ENCODE data around the gene GMCL1.

Gene GMCL1

DNA sequence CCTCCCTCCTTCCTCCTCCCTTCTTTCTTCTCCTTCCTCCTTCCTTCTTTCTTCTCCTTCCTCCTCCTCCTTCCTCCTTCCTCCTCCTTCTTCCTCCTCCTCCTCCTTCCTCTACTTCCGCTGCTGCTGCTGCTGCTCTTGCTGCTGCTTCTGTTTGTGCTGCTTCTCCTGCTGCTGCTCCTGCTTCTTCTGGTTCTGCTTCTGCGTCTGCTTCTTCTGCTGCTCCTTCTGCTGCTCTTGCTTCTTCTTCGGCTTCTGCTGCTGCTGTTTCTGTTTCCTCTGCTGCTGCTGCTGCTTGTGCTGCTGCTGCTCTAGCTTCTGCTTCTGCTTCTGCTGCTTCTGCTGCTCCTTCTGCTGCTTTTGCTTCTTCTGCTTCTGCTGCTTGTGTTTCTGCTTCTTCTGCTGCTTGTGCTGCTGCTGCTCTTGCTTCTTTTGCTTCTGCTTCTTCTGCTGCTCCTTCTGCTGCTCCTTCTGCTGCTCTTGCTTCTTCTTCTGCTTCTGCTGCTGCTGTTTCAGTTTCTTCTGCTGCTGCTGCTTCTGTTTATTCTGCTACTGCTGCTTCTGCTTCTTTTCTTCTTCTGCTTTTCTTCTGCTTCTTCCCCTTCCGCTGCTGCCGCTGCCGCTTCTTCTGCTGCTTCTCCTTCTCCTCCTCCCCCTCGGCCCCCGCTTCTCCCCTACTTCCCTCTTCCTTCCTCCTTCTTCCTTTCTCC lies 72.9 kb downstream of the GMCL1 start:
- Histone ChIP-seq H3K27me3 (ENCODE audit: insufficient read depth, low read length) (no peaks in the 10 kb centered on the region), H3K79me2 (ENCODE audit: control insufficient read depth, insufficient read depth, low read length, unreplicated experiment) (peaks cover 24% of the 10 kb centered on the region), H3K36me3 (ENCODE audit: insufficient read depth, low read length) (peaks cover 32% of the 10 kb centered on the region)

DNA sequence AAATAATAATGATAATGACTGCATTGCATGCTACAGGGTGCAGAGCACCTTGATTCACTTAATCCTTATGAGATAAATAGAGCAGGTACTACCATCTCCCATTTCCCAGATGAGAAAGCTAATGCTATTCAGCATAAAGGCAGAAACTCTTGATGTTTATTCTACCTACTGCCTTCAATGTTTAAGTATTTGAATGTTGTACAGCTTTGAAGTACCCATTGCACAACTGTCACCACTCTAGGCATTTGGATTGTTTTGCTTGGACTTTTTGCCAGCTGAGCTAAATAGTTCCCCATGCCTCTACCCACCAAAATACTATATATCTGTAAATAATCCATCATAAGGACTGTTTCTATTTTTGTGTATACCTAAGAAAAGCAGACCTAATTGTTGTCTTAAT lies 77.8 kb downstream of the GMCL1 start:
- H3K79me2 ChIP-seq (ENCODE audit: control insufficient read depth, insufficient read depth, low read length, unreplicated experiment): no peaks in the 10 kb centered on the region
- no peak overlapping the region for H2AFZ ChIP-seq (ENCODE audit: low read length, unreplicated experiment)
- H3K4me3 ChIP-seq (ENCODE audit: low read depth, low read length): no peak overlapping the region
- H3K4me1 ChIP-seq (ENCODE audit: control insufficient read depth, insufficient read depth, low read length, unreplicated experiment): no peaks in the 10 kb centered on the region
- peaks cover 22% of the 10 kb centered on the region for H3K36me3 ChIP-seq (ENCODE audit: insufficient read depth, low read length)
- H3K27ac ChIP-seq (ENCODE audit: low read depth, low read length): no peak overlapping the region
- H3K27me3 ChIP-seq (ENCODE audit: insufficient read depth, low read length): no peaks in the 10 kb centered on the region

More for the DNA sequence above, 72.9 kb downstream of the GMCL1 start:
- H3K4me3 ChIP-seq (ENCODE audit: low read depth, low read length): no peak overlapping the region
- H2AFZ ChIP-seq (ENCODE audit: low read length, unreplicated experiment): no peak overlapping the region
- peaks cover 2% of the 10 kb centered on the region for H3K4me1 ChIP-seq (ENCODE audit: control insufficient read depth, insufficient read depth, low read length, unreplicated experiment)
- no peak overlapping the region for H3K27ac ChIP-seq (ENCODE audit: low read depth, low read length)

DNA sequence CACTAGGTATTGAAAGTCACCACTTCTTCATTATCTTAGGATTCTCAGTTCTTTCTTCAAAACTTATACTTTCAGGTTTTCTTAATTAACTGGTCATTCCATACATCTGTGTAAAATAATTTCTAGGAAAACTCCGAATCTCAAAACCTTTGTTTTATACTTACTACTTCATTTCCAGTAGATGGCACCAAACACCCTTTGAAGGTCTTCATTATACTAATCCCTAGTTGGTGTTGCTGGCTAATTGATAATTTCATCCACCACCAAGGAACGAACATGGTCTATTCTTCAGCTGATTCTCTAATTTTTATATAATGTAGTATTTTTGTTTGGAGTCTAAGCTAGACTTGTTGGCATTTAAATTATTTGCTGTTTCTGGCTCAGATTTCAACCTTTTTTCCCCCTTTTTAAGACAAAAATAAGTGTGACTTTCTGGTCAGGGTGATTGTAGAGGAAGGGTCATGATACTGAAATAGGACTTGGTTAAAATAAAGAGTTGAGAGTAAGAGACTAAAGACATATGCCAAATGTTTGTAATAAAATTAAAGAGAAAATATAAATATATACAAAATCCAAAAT lies 82.6 kb downstream of the GMCL1 start:
- H2AFZ ChIP-seq (ENCODE audit: low read length, unreplicated experiment): no peak overlapping the region
- H3K4me3 ChIP-seq (ENCODE audit: low read depth, low read length): no peak overlapping the region
- H3K4me1 ChIP-seq (ENCODE audit: control insufficient read depth, insufficient read depth, low read length, unreplicated experiment): peaks cover 5% of the 10 kb centered on the region
- H3K79me2 ChIP-seq (ENCODE audit: control insufficient read depth, insufficient read depth, low read length, unreplicated experiment): no peaks in the 10 kb centered on the region
- no peaks in the 10 kb centered on the region for H3K27me3 ChIP-seq (ENCODE audit: insufficient read depth, low read length)
- H3K36me3 ChIP-seq (ENCODE audit: insufficient read depth, low read length): peaks cover 4% of the 10 kb centered on the region; the same call in 1 of the 2 replicates
- no peak overlapping the region for H3K27ac ChIP-seq (ENCODE audit: low read depth, low read length)

DNA sequence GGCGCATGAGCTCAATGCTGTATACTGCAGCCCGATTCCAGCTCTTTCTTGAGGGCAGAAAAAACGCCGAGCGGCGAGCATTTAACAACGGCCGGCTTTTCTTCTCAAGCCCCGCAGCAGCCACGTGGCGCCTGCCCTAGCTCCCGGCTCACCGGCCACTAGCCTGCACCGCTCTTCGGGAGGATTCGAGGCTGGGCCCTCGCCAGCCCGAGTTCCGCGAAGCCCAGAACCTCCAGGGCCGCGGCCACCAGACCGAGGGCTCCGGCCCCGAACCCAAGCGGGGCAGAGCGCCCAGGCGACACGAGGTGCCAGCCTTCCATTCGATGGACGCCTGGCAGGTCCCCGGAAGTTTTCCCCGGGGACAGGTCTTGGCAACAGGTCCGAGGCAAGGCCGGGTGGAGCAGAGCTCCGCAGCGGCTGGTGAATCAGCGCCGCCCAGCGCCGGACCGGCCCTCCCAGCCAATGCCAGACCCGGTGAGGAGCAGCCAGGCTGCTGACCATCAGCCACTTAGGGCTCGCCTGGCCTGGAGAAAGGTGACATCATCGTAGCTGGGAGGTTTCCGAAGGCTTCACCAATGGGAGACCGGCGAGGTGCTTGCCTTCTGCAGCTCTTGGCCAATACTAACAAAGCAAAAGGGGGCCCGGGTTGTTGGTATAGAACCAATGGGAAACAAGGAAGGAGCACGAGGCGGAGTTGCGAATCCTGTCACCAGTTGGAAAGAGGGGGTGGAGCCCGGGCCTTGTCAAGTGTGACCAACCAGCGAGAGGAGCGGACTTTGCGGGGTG lies 84.9 kb downstream of the GMCL1 start:
- no peaks in the 10 kb centered on the region for H3K27me3 ChIP-seq (ENCODE audit: insufficient read depth, low read length)
- H3K4me1 ChIP-seq (ENCODE audit: control insufficient read depth, insufficient read depth, low read length, unreplicated experiment): peaks cover 22% of the 10 kb centered on the region
- H3K79me2 ChIP-seq (ENCODE audit: control insufficient read depth, insufficient read depth, low read length, unreplicated experiment): no peaks in the 10 kb centered on the region
- H3K4me3 ChIP-seq (ENCODE audit: low read depth, low read length): peak overlapping the region; percentile 85
- no peaks in the 10 kb centered on the region for H3K36me3 ChIP-seq (ENCODE audit: insufficient read depth, low read length)
- H3K27ac ChIP-seq (ENCODE audit: low read depth, low read length): peak overlapping the region; percentile 67
- peak overlapping the region; percentile 40 for H2AFZ ChIP-seq (ENCODE audit: low read length, unreplicated experiment)

DNA sequence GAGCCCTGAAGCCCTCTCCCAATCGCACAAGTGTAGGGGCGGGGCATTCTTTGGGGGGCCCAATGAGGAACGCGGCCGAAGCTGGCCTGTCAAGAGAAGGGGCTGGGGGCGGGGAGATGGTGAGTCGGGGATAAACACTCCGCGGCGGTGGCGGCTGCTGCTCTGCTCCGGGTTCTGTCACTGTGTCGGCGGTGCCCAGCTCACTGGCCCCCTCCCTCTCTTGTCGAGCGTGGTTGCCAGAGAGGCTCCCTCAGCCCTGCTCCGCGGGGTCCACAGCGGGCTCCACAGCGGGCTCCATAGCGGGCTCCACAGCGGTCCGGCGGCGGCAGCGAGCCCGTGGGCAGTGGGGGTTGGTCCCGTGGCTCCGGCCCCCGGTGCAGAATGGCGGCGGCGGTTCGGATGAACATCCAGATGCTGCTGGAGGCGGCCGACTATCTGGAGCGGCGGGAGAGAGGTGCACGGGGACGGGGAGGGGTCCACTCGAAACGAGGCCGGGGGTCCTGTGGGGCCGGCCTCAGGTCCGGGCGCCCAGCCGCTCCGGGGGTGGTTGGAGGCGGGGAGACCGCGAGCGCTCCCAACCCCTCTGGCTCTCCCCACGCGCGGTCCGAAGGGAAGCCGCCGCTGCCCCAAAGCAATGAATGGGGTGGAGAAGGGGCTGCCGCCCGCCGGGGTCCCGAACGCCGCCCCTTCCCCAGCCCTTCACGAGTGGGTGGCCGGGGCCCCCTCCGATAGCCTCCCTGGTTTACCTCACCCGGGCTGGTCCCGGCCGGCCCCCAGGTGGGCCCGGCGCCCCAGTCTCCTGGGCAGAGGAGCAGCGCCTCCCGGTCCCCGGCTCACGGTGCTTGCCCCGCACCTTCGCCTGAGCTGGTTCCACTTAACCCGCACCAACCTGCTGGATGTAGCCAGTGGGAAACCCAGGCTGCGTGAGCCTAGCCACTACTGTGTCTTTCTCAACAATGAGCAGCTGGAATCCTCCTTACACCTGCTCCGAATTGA lies 85.8 kb downstream of the GMCL1 start, which contains the start of gene MXD1:
Gene MXD1 (plus strand): TSS at position 160 of the 996 bp plus-strand sequence. CDS start 222 bp downstream, at position 382.
- Histone ChIP-seq H2AFZ (ENCODE audit: low read length, unreplicated experiment) (peak within 1 kb of the TSS; percentile 54), H3K27me3 (ENCODE audit: insufficient read depth, low read length) (no peaks in the 10 kb centered on the region), H3K36me3 (ENCODE audit: insufficient read depth, low read length) (no peaks in the 10 kb centered on the region), H3K4me1 (ENCODE audit: control insufficient read depth, insufficient read depth, low read length, unreplicated experiment) (peaks cover 22% of the 10 kb centered on the region), H3K4me3 (ENCODE audit: low read depth, low read length) (peak within 1 kb of the TSS; percentile 85), H3K79me2 (ENCODE audit: control insufficient read depth, insufficient read depth, low read length, unreplicated experiment) (no peaks in the 10 kb centered on the region), H3K27ac (ENCODE audit: low read depth, low read length) (peak within 1 kb of the TSS; percentile 67)

DNA sequence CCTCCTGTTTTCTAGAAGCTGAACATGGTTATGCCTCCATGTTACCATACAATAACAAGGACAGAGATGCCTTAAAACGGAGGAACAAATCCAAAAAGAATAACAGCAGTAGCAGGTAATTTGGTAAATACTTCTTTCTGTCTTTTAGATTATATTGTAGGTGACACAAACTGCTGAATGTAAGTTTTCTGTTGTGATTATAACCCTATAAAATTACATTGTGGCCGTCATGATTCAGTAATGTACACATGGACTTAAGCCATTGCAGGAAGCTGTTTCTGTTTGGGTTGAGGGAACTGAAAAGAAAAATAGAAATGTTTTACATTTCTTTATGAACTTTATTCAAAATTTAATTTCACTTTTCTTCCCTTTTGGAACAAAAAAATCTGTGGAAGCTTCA lies 86.6 kb downstream of the GMCL1 start:
- no peaks in the 10 kb centered on the region for H3K27me3 ChIP-seq (ENCODE audit: insufficient read depth, low read length)
- no peak overlapping the region for H3K27ac ChIP-seq (ENCODE audit: low read depth, low read length)
- peaks cover 22% of the 10 kb centered on the region for H3K4me1 ChIP-seq (ENCODE audit: control insufficient read depth, insufficient read depth, low read length, unreplicated experiment)
- no peaks in the 10 kb centered on the region for H3K79me2 ChIP-seq (ENCODE audit: control insufficient read depth, insufficient read depth, low read length, unreplicated experiment)
- H3K36me3 ChIP-seq (ENCODE audit: insufficient read depth, low read length): no peaks in the 10 kb centered on the region
- H3K4me3 ChIP-seq (ENCODE audit: low read depth, low read length): peak overlapping the region; percentile 81
- H2AFZ ChIP-seq (ENCODE audit: low read length, unreplicated experiment): peak overlapping the region; percentile 54

GRCh38 chr2:69917852-69918251 lies 88.4 kb downstream of the GMCL1 start:
- H3K4me3 ChIP-seq (ENCODE audit: low read depth, low read length): peak overlapping the region; percentile 11; the same call in 1 of the 2 replicates
- H2AFZ ChIP-seq (ENCODE audit: low read length, unreplicated experiment): peak overlapping the region; percentile 16
- peak overlapping the region; percentile 65 for H3K27ac ChIP-seq (ENCODE audit: low read depth, low read length)
- H3K79me2 ChIP-seq (ENCODE audit: control insufficient read depth, insufficient read depth, low read length, unreplicated experiment): no peaks in the 10 kb centered on the region
- H3K36me3 ChIP-seq (ENCODE audit: insufficient read depth, low read length): no peaks in the 10 kb centered on the region
- H3K4me1 ChIP-seq (ENCODE audit: control insufficient read depth, insufficient read depth, low read length, unreplicated experiment): peaks cover 22% of the 10 kb centered on the region
- H3K27me3 ChIP-seq (ENCODE audit: insufficient read depth, low read length): no peaks in the 10 kb centered on the region

- no peaks in the 10 kb centered on the region for H3K27me3 ChIP-seq (ENCODE audit: insufficient read depth, low read length)
- peak overlapping the region; percentile 16 for H2AFZ ChIP-seq (ENCODE audit: low read length, unreplicated experiment)
- no peaks in the 10 kb centered on the region for H3K79me2 ChIP-seq (ENCODE audit: control insufficient read depth, insufficient read depth, low read length, unreplicated experiment)
- peak overlapping the region; percentile 11; the same call in 1 of the 2 replicates for H3K4me3 ChIP-seq (ENCODE audit: low read depth, low read length)
- no peaks in the 10 kb centered on the region for H3K36me3 ChIP-seq (ENCODE audit: insufficient read depth, low read length)
- peak overlapping the region; percentile 65 for H3K27ac ChIP-seq (ENCODE audit: low read depth, low read length)
- H3K4me1 ChIP-seq (ENCODE audit: control insufficient read depth, insufficient read depth, low read length, unreplicated experiment): peaks cover 22% of the 10 kb centered on the region
Measured at GRCh38 chr2:69918401-69918800, 88.9 kb downstream of the GMCL1 start.

DNA sequence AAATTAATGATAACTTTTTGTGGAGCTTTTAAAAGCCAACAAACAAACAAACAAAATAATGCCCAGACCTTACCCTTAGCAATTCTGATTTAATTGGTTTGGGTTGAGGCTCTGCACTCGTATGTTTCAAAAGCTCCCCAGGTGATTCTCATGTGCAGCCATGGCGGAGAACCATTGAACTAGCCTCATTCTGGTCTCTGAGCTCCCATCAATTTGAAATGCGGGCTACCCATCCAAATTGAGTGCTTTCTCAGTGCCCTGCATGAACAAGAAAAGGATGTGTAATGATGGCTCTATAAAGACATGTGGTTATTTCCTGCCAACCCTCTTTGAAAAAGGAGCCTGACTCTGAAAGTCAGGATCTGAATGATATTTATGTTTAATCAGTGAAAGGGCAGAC lies 93.7 kb downstream of the GMCL1 start:
- H3K4me3 ChIP-seq (ENCODE audit: low read depth, low read length): no peak overlapping the region
- H3K79me2 ChIP-seq (ENCODE audit: control insufficient read depth, insufficient read depth, low read length, unreplicated experiment): no peaks in the 10 kb centered on the region
- H3K4me1 ChIP-seq (ENCODE audit: control insufficient read depth, insufficient read depth, low read length, unreplicated experiment): peaks cover 6% of the 10 kb centered on the region
- no peak overlapping the region for H3K27ac ChIP-seq (ENCODE audit: low read depth, low read length)
- H3K36me3 ChIP-seq (ENCODE audit: insufficient read depth, low read length): peaks cover 10% of the 10 kb centered on the region
- H3K27me3 ChIP-seq (ENCODE audit: insufficient read depth, low read length): no peaks in the 10 kb centered on the region
- no peak overlapping the region for H2AFZ ChIP-seq (ENCODE audit: low read length, unreplicated experiment)
